HCT116 (cell line): ENCODE data around the gene PAX6.

Experiments
- POLR2A ChIP-seq: IDR thresholded peaks from 2 replicates; pipeline ENCODE4 v1.7.0; 2011; ENCODE audit warnings: borderline replicate concordance; ENCODE audit not compliant: insufficient read depth, insufficient read length; ENCODE audit errors: extremely low read depth
- SIN3A ChIP-seq: IDR thresholded peaks from 2 replicates; pipeline ENCODE4 v1.6.1; 2012; ENCODE audit warnings: low read depth
- YY1 ChIP-seq: IDR thresholded peaks from 2 replicates; pipeline ENCODE4 v1.6.1; 2011; ENCODE audit warnings: low read length, low read depth, moderate library complexity, mild to moderate bottlenecking; ENCODE audit not compliant: insufficient replicate concordance; ENCODE audit errors: extremely low read depth
- TF ChIP-seq, protein P1 (sequence below), 3 experiments: fragments of 200-600 bp in 1 of 3; sonication (generic) in 1 of 3; IDR thresholded peaks in 2 of 3; conservative IDR thresholded peaks in 1 of 3; 2 replicates each; pipeline ENCODE4 v1.5.1; 2012 to 2017; ENCODE audit warnings: low read depth in 2 of 3, low read length in 2 of 3, antibody characterized with exemption in 1 of 3, borderline replicate concordance in 1 of 3, control low read depth in 1 of 3, mild to moderate bottlenecking in 1 of 3, mixed read lengths in 1 of 3, mixed run types in 1 of 3, moderate library complexity in 1 of 3; ENCODE audit not compliant: insufficient read depth in 1 of 3

DNA sequence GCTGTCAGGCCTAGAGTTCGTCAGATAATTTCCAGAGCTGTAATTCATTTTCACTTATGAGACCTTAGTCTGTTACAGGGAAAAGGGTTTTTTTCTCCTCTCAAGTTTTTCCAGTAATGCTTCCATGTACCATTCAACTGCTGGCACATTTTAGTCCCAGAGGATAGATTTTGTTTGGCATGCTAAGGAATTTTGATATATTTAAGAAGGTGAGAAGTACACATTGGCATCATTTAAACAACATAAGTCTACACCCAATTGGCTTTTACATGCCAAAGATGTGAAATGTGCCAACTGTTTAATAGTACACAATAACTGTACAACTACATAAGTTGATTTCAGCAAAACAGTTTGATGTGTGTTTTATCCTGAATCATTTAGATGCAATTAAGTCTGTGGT is 71.0 kb downstream of the PAX6 start:
- TF ChIP-seq, protein P1, sequence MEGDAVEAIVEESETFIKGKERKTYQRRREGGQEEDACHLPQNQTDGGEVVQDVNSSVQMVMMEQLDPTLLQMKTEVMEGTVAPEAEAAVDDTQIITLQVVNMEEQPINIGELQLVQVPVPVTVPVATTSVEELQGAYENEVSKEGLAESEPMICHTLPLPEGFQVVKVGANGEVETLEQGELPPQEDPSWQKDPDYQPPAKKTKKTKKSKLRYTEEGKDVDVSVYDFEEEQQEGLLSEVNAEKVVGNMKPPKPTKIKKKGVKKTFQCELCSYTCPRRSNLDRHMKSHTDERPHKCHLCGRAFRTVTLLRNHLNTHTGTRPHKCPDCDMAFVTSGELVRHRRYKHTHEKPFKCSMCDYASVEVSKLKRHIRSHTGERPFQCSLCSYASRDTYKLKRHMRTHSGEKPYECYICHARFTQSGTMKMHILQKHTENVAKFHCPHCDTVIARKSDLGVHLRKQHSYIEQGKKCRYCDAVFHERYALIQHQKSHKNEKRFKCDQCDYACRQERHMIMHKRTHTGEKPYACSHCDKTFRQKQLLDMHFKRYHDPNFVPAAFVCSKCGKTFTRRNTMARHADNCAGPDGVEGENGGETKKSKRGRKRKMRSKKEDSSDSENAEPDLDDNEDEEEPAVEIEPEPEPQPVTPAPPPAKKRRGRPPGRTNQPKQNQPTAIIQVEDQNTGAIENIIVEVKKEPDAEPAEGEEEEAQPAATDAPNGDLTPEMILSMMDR (IDR thresholded peaks at IDR 0.05 in 2 of 3, conservative IDR thresholded peaks at IDR 0.05 in 1 of 3; ENCODE audit: borderline replicate concordance in 1 of 3, insufficient read depth in 1 of 3, low read depth in 2 of 3, low read length in 2 of 3): no peak
- TF ChIP-seq SIN3A (no peak), POLR2A (no peak), YY1 (no peak)
